HCT116 (cell line): ENCODE measurements around the gene TUBA3C. TPM values are rescaled to one million over a fixed set of nuclear protein-coding genes. Genes with fewer than 3 reads are reported as not detected.

ENCODE experiments used
- ATAC-seq: fragments of 200-7000 bp; cut with Tn5 transposase; 2 replicates; pipeline ENCODE4 v1.9.1; 2020; ENCODE audit warnings: mild to moderate bottlenecking, moderate library complexity
- BruUV-seq: library from RNA; stranded (reverse); fragments of 400-500 nt; replicated peaks from 2 replicates; lab custom pipeline; 2021; lab: Mats Ljungman, UMichigan
- CTCF ChIA-PET: fragments of 300-600 bp; sonication (Branson Sonifier 250); formaldehyde crosslinking; loops from one replicate; lab custom pipeline; 2021; ENCODE audit warnings: antibody characterized with exemption; lab: Charles Lee
- POLR2A ChIA-PET: fragments of 300-600, 350-600 bp; sonication (Branson Sonifier 250); formaldehyde crosslinking; loops from one replicate; lab custom pipeline; 2021; ENCODE audit warnings: antibody characterized with exemption; lab: Charles Lee
- RAD21 ChIA-PET, 2 experiments: fragments of 300-600 bp; sonication (Branson Sonifier 250); formaldehyde crosslinking; loops; one replicate each; lab custom pipeline; 2023; ENCODE audit warnings: low total read pairs in 2 of 2; ENCODE audit not compliant: uncharacterized antibody in 2 of 2, unreplicated experiment in 2 of 2, low non-redundant PET in 1 of 2; lab: Charles Lee
- DNase-seq: peaks from one replicate; pipeline ENCODE4 v3.0.0-alpha.2; 2010; ENCODE audit warnings: low read depth, low spot score
- H2AFZ ChIP-seq: fragments of 200-600 bp; shearing (Covaris generic), sonication (generic); 2 replicates; pipeline ENCODE4 v1.6.1; 2017; ENCODE audit warnings: low read depth, mixed run types, mixed read lengths, antibody characterized with exemption, low read length; ENCODE audit not compliant: poor library complexity, severe bottlenecking
- H3K27ac ChIP-seq: 2 replicates; pipeline ENCODE4 v1.5.1; 2012; ENCODE audit warnings: low read depth, low read length
- H3K27me3 ChIP-seq: fragments of 200-600 bp; sonication (generic); 2 replicates; pipeline ENCODE4 v1.6.1; 2016; ENCODE audit warnings: mixed run types, low read length, mixed read lengths; ENCODE audit not compliant: insufficient read depth
- H3K36me3 ChIP-seq, 2 experiments: fragments of 200-500 bp in 1 of 2; fragments of 200-600 bp in 1 of 2; sonication (Bioruptor generic) in 1 of 2; sonication (generic) in 1 of 2; 2 replicates each; pipeline versions ENCODE4 v1.5.1 to v1.6.1; 2014 to 2016; ENCODE audit warnings: low read length in 2 of 2, inconsistent platforms in 1 of 2, mixed read lengths in 1 of 2, mixed run types in 1 of 2; ENCODE audit not compliant: insufficient read depth in 2 of 2, control insufficient read depth in 1 of 2
- H3K4me1 ChIP-seq, 2 experiments: fragments of 200-600 bp in 1 of 2; sonication (generic) in 1 of 2; 2 replicates each; pipeline versions ENCODE4 v1.5.1 to v1.6.1; 2012 to 2017; ENCODE audit warnings: low read length in 2 of 2, inconsistent platforms in 1 of 2, mild to moderate bottlenecking in 1 of 2, mixed read lengths in 1 of 2, mixed run types in 1 of 2, moderate library complexity in 1 of 2; ENCODE audit not compliant: insufficient read depth in 2 of 2, control insufficient read depth in 1 of 2
- H3K4me2 ChIP-seq: fragments of 200-600 bp; sonication (generic); 2 replicates; pipeline ENCODE4 v1.6.1; 2017; ENCODE audit warnings: mixed run types, low read length, mixed read lengths
- H3K4me3 ChIP-seq, 2 experiments: fragments of 200-600 bp in 1 of 2; sonication (generic) in 1 of 2; replicated peaks in 1 of 2; 2 replicates each; pipeline ENCODE4 v1.5.1; 2011 to 2016; ENCODE audit warnings: low read length in 2 of 2, control low read depth in 1 of 2, low read depth in 1 of 2, mild to moderate bottlenecking in 1 of 2, mixed read lengths in 1 of 2, mixed run types in 1 of 2
- H3K79me2 ChIP-seq: fragments of 200-600 bp; sonication (generic); 2 replicates; pipeline ENCODE4 v1.6.1; 2017; ENCODE audit warnings: mild to moderate bottlenecking, mixed run types, low read length, moderate library complexity, mixed read lengths; ENCODE audit not compliant: insufficient read depth
- H3K9ac ChIP-seq: fragments of 200-600 bp; sonication (generic); 2 replicates; pipeline ENCODE4 v1.6.1; 2016; ENCODE audit warnings: low read length, mixed read lengths
- H3K9me2 ChIP-seq: fragments of 200-600 bp; sonication (generic), shearing (Covaris generic); 2 replicates; pipeline ENCODE4 v1.6.1; 2017; ENCODE audit warnings: mixed run types, mild to moderate bottlenecking, moderate library complexity; ENCODE audit not compliant: insufficient read depth
- H3K9me3 ChIP-seq, 2 experiments: fragments of 200-500 bp in 1 of 2; fragments of 200-600 bp in 1 of 2; sonication (Bioruptor generic) in 1 of 2; sonication (generic) in 1 of 2; 2 replicates each; pipeline ENCODE4 v1.6.1; 2014 to 2017; ENCODE audit warnings: low read length in 2 of 2, mixed read lengths in 2 of 2, inconsistent platforms in 1 of 2, low read depth in 1 of 2, mild to moderate bottlenecking in 1 of 2, mixed run types in 1 of 2, moderate library complexity in 1 of 2; ENCODE audit not compliant: control insufficient read depth in 1 of 2, insufficient read depth in 1 of 2
- H4K20me1 ChIP-seq: fragments of 200-600 bp; sonication (generic), shearing (Covaris generic); 2 replicates; pipeline ENCODE4 v1.6.1; 2017; ENCODE audit warnings: mixed run types, mild to moderate bottlenecking, moderate library complexity; ENCODE audit not compliant: insufficient read depth
- ATF3 ChIP-seq: IDR thresholded peaks from 2 replicates; pipeline ENCODE4 v1.6.1; 2012
- CBX3 ChIP-seq: IDR thresholded peaks from 2 replicates; pipeline ENCODE4 v1.6.1; 2012; ENCODE audit warnings: low read depth
- CTCF ChIP-seq, 3 experiments: fragments of 200-600 bp in 1 of 3; sonication (generic) in 1 of 3; IDR thresholded peaks in 2 of 3; conservative IDR thresholded peaks in 1 of 3; 2 replicates each; pipeline ENCODE4 v1.5.1; 2012 to 2017; ENCODE audit warnings: low read depth in 2 of 3, low read length in 2 of 3, antibody characterized with exemption in 1 of 3, borderline replicate concordance in 1 of 3, control low read depth in 1 of 3, mild to moderate bottlenecking in 1 of 3, mixed read lengths in 1 of 3, mixed run types in 1 of 3, moderate library complexity in 1 of 3; ENCODE audit not compliant: insufficient read depth in 1 of 3
- EGR1 ChIP-seq: IDR thresholded peaks from 2 replicates; pipeline ENCODE4 v1.6.1; 2012; ENCODE audit warnings: low read depth
- ELF1 ChIP-seq: IDR thresholded peaks from 2 replicates; pipeline ENCODE4 v1.6.1; 2012; ENCODE audit warnings: low read depth, borderline replicate concordance
- EZH2phosphoT487 ChIP-seq: fragments of 200-600 bp; IDR thresholded peaks from 2 replicates; pipeline ENCODE4 v1.6.1; 2018; ENCODE audit warnings: antibody characterized with exemption, borderline replicate concordance
- FOSL1 ChIP-seq: IDR thresholded peaks from 2 replicates; pipeline ENCODE4 v1.6.1; 2012; ENCODE audit warnings: low read depth
- MAX ChIP-seq: IDR thresholded peaks from 2 replicates; pipeline ENCODE4 v1.6.1; 2012
- POLR2A ChIP-seq: IDR thresholded peaks from 2 replicates; pipeline ENCODE4 v1.7.0; 2011; ENCODE audit warnings: borderline replicate concordance; ENCODE audit not compliant: insufficient read depth, insufficient read length; ENCODE audit errors: extremely low read depth
- RAD21 ChIP-seq: IDR thresholded peaks from 2 replicates; pipeline ENCODE4 v1.6.1; 2012; ENCODE audit warnings: low read depth, mild to moderate bottlenecking
- SIN3A ChIP-seq: IDR thresholded peaks from 2 replicates; pipeline ENCODE4 v1.6.1; 2012; ENCODE audit warnings: low read depth
- SP1 ChIP-seq: IDR thresholded peaks from 2 replicates; pipeline ENCODE4 v1.6.1; 2012; ENCODE audit warnings: low read depth
- TCF7L2 ChIP-seq: IDR thresholded peaks from 2 replicates; pipeline ENCODE4 v1.7.0; 2011; ENCODE audit warnings: borderline replicate concordance, inconsistent platforms; ENCODE audit not compliant: insufficient read depth, insufficient read length; ENCODE audit errors: extremely low read depth
- ZBTB33 ChIP-seq: IDR thresholded peaks from 2 replicates; pipeline ENCODE4 v1.6.1; 2011; ENCODE audit warnings: mild to moderate bottlenecking, low read length, moderate library complexity; ENCODE audit not compliant: insufficient replicate concordance; ENCODE audit errors: extremely low read depth
- ZFX ChIP-seq: fragments of 450-650 bp; IDR thresholded peaks from 2 replicates; pipeline ENCODE4 v1.6.1; 2017
- intact Hi-C: fragments of 100-400 bp; cut with micrococcal nuclease; formaldehyde crosslinking; loops from 2 replicates; pipeline ENCODE4 v1.10.0; 2022
- total RNA-seq: library from RNA; stranded (reverse); gene quantifications from one replicate; pipeline ENCODE4 v1.2.1, GENCODE V29; 2021; ENCODE audit not compliant: unreplicated experiment

TUBA3C gene
- total RNA-seq, 1 experiment from 2014 or later = not detected

GRCh38 chr13:19161308-19161707 is 20.3 kb downstream of the TUBA3C start:
- Histone ChIP-seq H3K27me3 (no peaks in the 10 kb centered on the region), H3K4me2 (no peak overlapping the region)
- no peak for TF ChIP-seq ELF1
- TF ChIP-seq, all 23 proteins: peak for 0
- CTCF ChIA-PET = no interaction called here
- Histone ChIP-seq H3K27ac (no peak overlapping the region), H3K9ac (no peak overlapping the region), H3K4me1 (no peaks in the 10 kb centered on the region), H2AFZ (no peak overlapping the region), H3K9me2 (no peaks in the 10 kb centered on the region), H3K4me3 (no peak overlapping the region), H3K36me3 (no peaks in the 10 kb centered on the region), H3K79me2 (no peaks in the 10 kb centered on the region), H3K9me3 (peaks cover 0 to 14% of the 10 kb centered on the region in 2 experiments; a peak in 1 of 4 replicates), H4K20me1 (no peaks in the 10 kb centered on the region)
- POLR2A ChIA-PET = no interaction called here
- no peak for ATAC-seq
- intact Hi-C loops = no loop called here
- no peak for DNase-seq
- RAD21 ChIA-PET = no interaction called here
- BruUV-seq = no TSS peak

GRCh38 chr13:19159761-19160420 is 21.7 kb downstream of the TUBA3C start:
- ChIA-PET POLR2A (no interaction called here), RAD21 (no interaction called here), CTCF (no interaction called here)
- DNase-seq = no peak
- no peak for ATAC-seq
- peaks cover 0 to 14% of the 10 kb centered on the region in 2 experiments; a peak in 2 of 4 replicates for H3K9me3 ChIP-seq
- TF ChIP-seq CTCF (IDR thresholded peaks at IDR 0.05 in 2 of 3, conservative IDR thresholded peaks at IDR 0.05 in 1 of 3; ENCODE audit: borderline replicate concordance in 1 of 3, insufficient read depth in 1 of 3, low read depth in 2 of 3, low read length in 2 of 3) (no peak), ELF1 (no peak), FOSL1 (no peak), SIN3A (no peak), ZFX (no peak), CBX3 (no peak), TCF7L2 (no peak), SP1 (no peak), EGR1 (no peak), RAD21 (no peak), POLR2A (no peak), MAX (no peak), EZH2phosphoT487 (no peak), ZBTB33 (no peak), ATF3 (no peak)
- H3K9ac ChIP-seq = no peak overlapping the region
- H2AFZ ChIP-seq = no peak overlapping the region
- H3K4me3 ChIP-seq = no peak overlapping the region
- no peaks in the 10 kb centered on the region for H3K36me3 ChIP-seq
- H3K27ac ChIP-seq = no peak overlapping the region
- H4K20me1 ChIP-seq = no peaks in the 10 kb centered on the region
- BruUV-seq = no TSS peak
- no peaks in the 10 kb centered on the region for H3K9me2 ChIP-seq
- H3K79me2 ChIP-seq = no peaks in the 10 kb centered on the region
- H3K4me2 ChIP-seq = no peak overlapping the region
- no peaks in the 10 kb centered on the region for H3K27me3 ChIP-seq
- intact Hi-C loops = no loop called here
- H3K4me1 ChIP-seq = no peaks in the 10 kb centered on the region
